ENCODE measurements around the gene PTGDS.

PTGDS gene

DNA sequence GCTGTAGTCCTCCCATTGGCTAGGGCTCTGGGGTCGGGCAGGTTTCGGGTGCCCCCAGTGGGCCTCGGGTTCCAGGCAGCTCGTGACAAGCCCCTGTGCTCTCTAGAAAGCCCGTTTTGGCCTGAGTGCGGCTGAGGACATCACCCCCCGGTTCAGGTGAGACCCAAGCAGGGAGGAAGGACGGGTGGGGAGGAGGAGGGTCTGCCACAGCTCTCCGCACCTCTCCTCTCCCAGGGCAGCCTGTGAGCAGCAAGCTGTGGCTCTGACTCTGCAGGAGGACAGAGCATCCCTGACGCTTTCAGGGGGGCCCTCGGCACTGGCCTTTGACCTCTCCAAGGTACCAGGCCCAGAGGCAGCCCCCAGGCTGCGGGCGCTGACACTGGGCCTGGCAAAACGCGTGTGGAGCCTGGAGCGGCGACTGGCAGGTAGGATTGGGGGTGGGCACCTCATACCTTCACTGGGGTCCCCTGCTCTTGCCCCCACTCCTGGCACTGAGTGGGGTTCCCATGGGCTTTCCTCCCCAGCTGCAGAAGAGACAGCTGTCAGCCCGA, 15.6 kb downstream of the PTGDS start:
- DNase-seq (ENCODE audit: low spot score): no peak

DNA sequence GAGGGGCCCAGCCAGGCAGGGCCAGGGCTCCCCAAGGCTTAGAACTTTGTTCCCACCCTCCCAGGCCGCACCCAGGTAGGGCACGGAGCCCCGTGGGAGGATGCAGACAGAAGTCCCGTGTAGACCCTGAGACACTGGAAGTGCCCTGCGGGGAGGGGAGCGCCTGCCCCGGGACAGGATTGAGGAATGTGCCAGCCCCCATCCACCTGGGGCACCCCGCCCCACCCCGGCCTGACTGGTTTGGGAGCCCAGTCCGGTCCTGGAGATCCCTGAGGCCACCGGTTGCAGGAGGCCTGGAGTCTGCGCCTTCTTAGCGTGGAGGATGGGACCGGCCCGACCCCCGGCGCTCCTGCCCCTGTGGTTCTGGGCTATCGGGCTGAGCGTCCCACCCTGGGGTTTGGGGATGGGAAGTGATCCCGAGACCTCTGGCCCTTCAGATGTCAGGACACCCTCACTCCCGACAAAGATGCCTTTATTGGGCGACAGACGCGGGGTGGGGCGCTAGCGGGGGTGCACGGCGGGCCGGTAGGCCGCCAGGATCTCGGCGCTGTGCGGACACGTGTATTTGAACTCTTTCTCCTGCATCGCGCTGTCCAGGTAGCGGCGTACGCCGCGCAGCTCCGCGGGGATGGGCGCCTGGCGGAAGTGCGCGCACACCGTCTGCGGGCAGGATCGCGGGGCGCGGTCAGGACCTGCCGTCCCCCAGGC, 17.0 kb downstream of the PTGDS start:
- no peak for DNase-seq (ENCODE audit: low spot score)

- no peak for DNase-seq (ENCODE audit: low spot score)
These were observed 17.6 kb downstream of the PTGDS start for GRCh38 chr9:136994888-136995230.

GRCh38 chr9:136995362-136995761, 18.1 kb downstream of the PTGDS start:
- no peak for DNase-seq (ENCODE audit: low spot score)

GRCh38 chr9:136995772-136996311, 18.5 kb downstream of the PTGDS start:
- DNase-seq (ENCODE audit: low spot score): no peak

GRCh38 chr9:136996361-136997292, 19.3 kb downstream of the PTGDS start, which contains the start of gene CLIC3:
Gene CLIC3 (minus strand): TSS chr9:136996568. CDS start chr9:136996543, 25 bp downstream.
- peak; percentile 11 for DNase-seq (ENCODE audit: low spot score)

GRCh38 chr9:136997371-136997770, 20.1 kb downstream of the PTGDS start:
- DNase-seq (ENCODE audit: low spot score): no peak

- peak; percentile 23 for DNase-seq (ENCODE audit: low spot score)
These were observed 20.5 kb downstream of the PTGDS start for GRCh38 chr9:136997830-136998234.

- DNase-seq (ENCODE audit: low spot score): peak; percentile 63
These were observed 23.1 kb downstream of the PTGDS start for GRCh38 chr9:137000177-137000930.

- no peak for DNase-seq (ENCODE audit: low spot score)
These were observed 24.7 kb downstream of the PTGDS start for GRCh38 chr9:137001857-137002645.

GRCh38 chr9:137002646-137003041, 25.3 kb downstream of the PTGDS start:
- no peak for DNase-seq (ENCODE audit: low spot score)

- peak; percentile 15 for DNase-seq (ENCODE audit: low spot score)
These were observed 27.0 kb downstream of the PTGDS start for GRCh38 chr9:137004285-137004684.

DNA sequence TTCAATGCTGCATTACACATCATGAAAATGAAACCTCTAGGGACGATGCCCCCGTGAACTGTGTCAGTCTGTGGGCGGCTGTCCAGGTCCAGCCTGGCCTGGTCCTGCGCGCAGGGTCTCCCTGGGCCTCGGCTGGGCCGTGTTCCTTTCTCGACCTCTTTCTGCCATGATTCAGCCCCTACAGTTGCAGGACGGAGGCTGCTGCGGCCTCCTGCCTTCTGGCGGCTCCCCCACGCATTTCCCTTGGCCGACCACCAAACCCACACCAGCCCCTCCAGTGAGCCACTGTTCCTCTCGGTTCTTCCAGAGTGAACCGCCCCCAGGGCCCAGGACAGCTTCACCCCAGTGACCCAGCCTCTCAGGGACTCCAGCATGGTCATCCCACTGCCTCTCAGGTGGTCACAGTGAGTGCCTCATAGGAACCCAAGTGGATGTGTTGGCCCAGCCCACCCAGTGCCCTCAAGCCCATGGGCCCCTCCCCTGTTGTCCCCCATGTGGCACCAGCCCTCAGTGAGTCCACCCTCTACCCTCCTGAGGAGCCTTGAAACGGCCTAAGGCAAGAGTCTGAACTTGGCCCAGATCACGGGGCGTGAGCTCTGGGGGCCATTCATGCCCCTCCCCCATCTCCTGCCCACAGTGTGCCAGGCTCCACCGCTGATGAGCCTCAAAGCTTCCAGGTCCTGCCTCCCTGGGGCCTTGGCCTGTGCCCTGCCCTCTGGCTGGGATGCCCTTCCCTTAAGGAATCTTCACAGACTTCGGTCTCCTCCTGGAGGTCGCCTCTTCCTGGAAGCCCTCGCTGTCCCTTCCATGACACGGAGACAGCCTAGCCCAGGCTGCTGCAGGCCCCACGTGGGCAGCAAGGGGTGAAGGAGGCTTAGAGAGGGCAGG, 29.1 kb downstream of the PTGDS start:
- no peak for DNase-seq (ENCODE audit: low spot score)

DNA sequence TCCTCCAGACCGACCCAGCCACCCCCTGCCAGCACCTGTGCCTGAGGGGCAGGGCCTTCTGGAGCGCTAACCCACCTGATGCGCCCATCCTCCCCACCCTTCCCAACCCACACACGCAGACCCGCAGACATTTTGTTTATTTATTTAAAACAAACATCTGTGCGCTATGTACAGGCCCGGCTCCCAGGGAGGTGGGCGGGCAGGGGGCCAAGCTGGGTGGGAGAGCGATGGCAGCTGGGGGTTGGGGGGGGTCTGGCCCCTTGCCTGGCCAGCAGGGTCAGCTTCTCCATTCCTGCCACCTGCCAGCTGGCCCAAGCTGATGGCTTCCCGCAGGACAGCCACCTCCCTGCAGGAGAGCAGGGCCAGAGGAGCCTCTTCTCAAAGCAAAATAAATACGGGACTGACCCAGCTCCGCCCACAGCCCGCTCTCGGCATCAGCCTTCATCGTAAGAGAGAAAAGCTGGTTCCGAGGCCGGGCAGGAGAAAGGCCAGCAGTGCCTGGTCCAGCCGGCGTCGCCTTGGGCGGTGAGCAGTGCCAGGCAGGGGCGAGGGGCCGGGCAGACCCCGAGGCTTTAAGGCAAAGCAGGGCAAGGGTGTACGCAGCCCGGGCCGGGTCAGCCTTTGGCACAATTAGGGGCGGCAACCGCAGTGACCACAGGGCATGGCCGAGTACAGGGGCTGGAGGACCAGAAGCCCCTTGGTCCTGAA, 30.0 kb downstream of the PTGDS start:
- no peak for DNase-seq (ENCODE audit: low spot score)

- DNase-seq (ENCODE audit: low spot score): no peak
These were observed 30.5 kb downstream of the PTGDS start for GRCh38 chr9:137007816-137008270.

DNA sequence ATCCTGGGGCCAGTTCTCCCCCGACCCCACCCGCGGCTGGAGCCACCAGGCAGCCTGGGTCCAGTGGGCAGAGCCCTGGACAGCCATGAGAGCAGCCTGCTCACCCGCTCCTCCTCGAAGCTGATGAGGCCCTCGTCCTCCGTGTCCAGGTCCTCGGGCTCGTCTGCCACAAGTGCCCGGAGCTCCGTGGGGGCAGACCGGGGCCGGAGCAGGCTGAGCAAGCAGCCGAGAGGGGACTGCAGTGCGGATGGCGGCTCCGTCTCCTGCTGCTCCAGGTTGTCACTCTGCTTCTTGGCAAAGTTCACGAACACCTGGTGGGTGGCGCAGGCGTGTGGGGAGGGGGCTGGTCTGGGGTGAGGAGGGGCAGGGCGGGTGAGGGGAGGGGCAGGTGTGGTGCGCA, 31.0 kb downstream of the PTGDS start:
- DNase-seq (ENCODE audit: low spot score): no peak

GRCh38 chr9:137009217-137009616, 31.9 kb downstream of the PTGDS start:
- DNase-seq (ENCODE audit: low spot score): no peak

DNA sequence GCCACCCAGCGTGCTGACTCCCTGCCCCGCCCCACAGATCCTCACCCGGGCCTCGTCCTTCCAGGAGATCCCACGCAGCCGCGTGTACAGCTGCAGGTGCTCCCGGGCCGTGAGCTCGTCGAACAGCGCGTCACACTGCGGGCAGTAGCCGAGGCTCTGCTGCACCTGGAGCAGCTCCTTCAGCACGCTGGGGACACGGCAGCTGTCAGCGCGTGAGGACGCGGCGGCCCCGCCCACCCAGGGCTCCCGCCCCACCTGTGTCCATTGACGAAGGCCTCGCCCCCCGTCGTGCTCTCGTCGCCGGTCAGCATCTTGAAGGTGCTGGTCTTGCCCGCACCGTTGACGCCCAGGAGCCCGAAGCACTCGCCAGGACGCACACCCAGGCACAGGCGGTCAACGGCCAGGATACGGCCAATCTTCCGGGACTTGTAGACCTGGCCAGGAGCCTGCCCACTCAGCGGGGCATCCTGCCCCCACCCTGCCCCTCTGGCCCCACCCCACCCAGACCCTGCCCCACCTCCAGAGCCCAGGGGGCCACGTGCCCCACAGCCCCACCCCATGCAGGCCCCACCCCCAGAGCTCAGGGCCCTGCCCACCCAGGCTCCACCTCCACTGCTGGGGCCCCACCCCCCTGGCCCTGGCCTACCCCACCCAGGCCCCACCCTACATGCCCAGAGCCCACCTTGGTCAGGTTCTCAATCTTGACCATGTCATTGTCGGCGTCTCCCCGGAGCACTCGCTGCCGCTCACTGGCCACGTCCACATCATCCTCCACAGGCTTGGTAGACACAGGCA, 32.8 kb downstream of the PTGDS start:
- DNase-seq (ENCODE audit: low spot score): no peak
